RWPE2 (cell line): Measurements from ENCODE around the gene OR5AC2.

Experiments used
- ATAC-seq: fragments of 200-7000 bp; cut with Tn5 transposase; 3 replicates; pipeline ENCODE4 v1.9.1; 2021; ENCODE audit warnings: low read depth
- DNase-seq: peaks from one replicate; pipeline ENCODE4 v3.0.0-alpha.2; 2020; ENCODE audit warnings: low spot score
- H3K27ac ChIP-seq: fragments of 450-650 bp; 2 replicates; pipeline ENCODE4 v1.5.1; 2017; ENCODE audit warnings: mild to moderate bottlenecking; ENCODE audit not compliant: poor library complexity, severe bottlenecking
- H3K27me3 ChIP-seq: fragments of 250-450 bp; sonication (Bioruptor Pico); 2 replicates; pipeline ENCODE4 v1.5.1; 2021; ENCODE audit warnings: mild to moderate bottlenecking, moderate library complexity; ENCODE audit not compliant: insufficient read depth, poor library complexity, severe bottlenecking
- H3K36me3 ChIP-seq: fragments of 250-450 bp; sonication (Bioruptor Pico); 2 replicates; pipeline ENCODE4 v1.5.1; 2020; ENCODE audit warnings: low read depth, mild to moderate bottlenecking, moderate library complexity
- H3K4me1 ChIP-seq: fragments of 250-450 bp; sonication (Bioruptor Pico); 2 replicates; pipeline ENCODE4 v1.5.1; 2021; ENCODE audit warnings: mild to moderate bottlenecking, moderate library complexity; ENCODE audit not compliant: insufficient read depth, poor library complexity, severe bottlenecking
- H3K4me3 ChIP-seq: fragments of 250-450 bp; sonication (Bioruptor Pico); 2 replicates; pipeline ENCODE4 v1.5.1; 2021; ENCODE audit warnings: mild to moderate bottlenecking, moderate library complexity; ENCODE audit not compliant: severe bottlenecking
- H3K9me3 ChIP-seq: fragments of 250-450 bp; sonication (Bioruptor Pico); 2 replicates; pipeline ENCODE4 v1.5.1; 2021; ENCODE audit warnings: mild to moderate bottlenecking, moderate library complexity; ENCODE audit not compliant: severe bottlenecking
- CTCF ChIP-seq: fragments of 450-650 bp; IDR thresholded peaks from one replicate; pipeline ENCODE4 v1.5.1; 2017; ENCODE audit warnings: mild to moderate bottlenecking, moderate library complexity; ENCODE audit not compliant: poor library complexity, severe bottlenecking

OR5AC2 gene

GRCh38 chr3:98068824-98069223, 18.1 kb upstream of the OR5AC2 start:
- Histone ChIP-seq H3K4me3 (no peak overlapping the region), H3K27ac (no peak overlapping the region), H3K36me3 (no peaks in the 10 kb centered on the region), H3K9me3 (no peaks in the 10 kb centered on the region), H3K4me1 (no peaks in the 10 kb centered on the region), H3K27me3 (peaks cover 4% of the 10 kb centered on the region)
- peak; percentile 17 for TF ChIP-seq CTCF
- no peak for DNase-seq
- ATAC-seq, result no peak

- Histone ChIP-seq H3K4me1 (no peaks in the 10 kb centered on the region), H3K36me3 (no peaks in the 10 kb centered on the region), H3K4me3 (no peak overlapping the region), H3K27me3 (peaks cover 4% of the 10 kb centered on the region), H3K9me3 (no peaks in the 10 kb centered on the region), H3K27ac (no peak overlapping the region)
- ATAC-seq (no peak), DNase-seq (no peak)
- TF ChIP-seq CTCF, result no peak
Observed at GRCh38 chr3:98070840-98071239, 16.1 kb upstream of the OR5AC2 start.

GRCh38 chr3:98073486-98073885, 13.5 kb upstream of the OR5AC2 start:
- DNase-seq, result no peak
- Histone ChIP-seq H3K27me3 (no peaks in the 10 kb centered on the region), H3K4me3 (no peak overlapping the region), H3K9me3 (no peaks in the 10 kb centered on the region), H3K36me3 (no peaks in the 10 kb centered on the region), H3K27ac (no peak overlapping the region), H3K4me1 (no peaks in the 10 kb centered on the region)
- TF ChIP-seq CTCF, result no peak
- ATAC-seq, result no peak

GRCh38 chr3:98095882-98096281, 8.9 kb downstream of the OR5AC2 start:
- no peaks in the 10 kb centered on the region for H3K4me1 ChIP-seq
- ATAC-seq (no peak), DNase-seq (no peak)
- H3K27me3 ChIP-seq, result no peaks in the 10 kb centered on the region
- no peak overlapping the region for H3K27ac ChIP-seq
- H3K9me3 ChIP-seq, result no peaks in the 10 kb centered on the region
- H3K36me3 ChIP-seq, result no peaks in the 10 kb centered on the region
- TF ChIP-seq CTCF, result no peak
- H3K4me3 ChIP-seq, result no peak overlapping the region

- TF ChIP-seq CTCF, result no peak
- no peak for DNase-seq
- Histone ChIP-seq H3K27me3 (no peaks in the 10 kb centered on the region), H3K4me3 (no peak overlapping the region), H3K4me1 (no peaks in the 10 kb centered on the region), H3K36me3 (no peaks in the 10 kb centered on the region), H3K27ac (no peak overlapping the region), H3K9me3 (no peaks in the 10 kb centered on the region)
- no peak for ATAC-seq
Observed at GRCh38 chr3:98099848-98100247, 12.9 kb downstream of the OR5AC2 start.
